ENCODE measurements around the gene SYNJ1.
"Not testable (repeated sequence)": the region's sequence is repeated elsewhere in the genome, so short reads cannot be mapped to it uniquely, and the experiment has no call there.

SYNJ1 gene

DNA sequence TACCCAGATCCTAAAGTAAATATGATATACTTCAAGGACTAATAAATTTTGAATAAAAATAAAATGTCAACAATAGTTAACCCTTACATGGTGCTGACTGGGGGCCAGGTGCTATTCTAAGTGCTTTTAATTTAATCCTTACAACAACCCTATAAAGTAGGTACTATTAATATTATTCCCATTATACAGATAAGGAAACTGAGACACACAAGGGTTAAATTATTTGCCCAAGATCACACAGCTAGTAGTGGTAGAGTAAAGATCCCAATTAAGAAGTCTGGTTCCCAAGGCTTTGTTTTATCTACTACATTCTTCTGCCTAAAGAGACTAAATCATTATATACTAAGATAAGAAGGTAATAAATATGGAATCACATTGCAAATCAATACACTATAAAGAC lies 34.2 kb downstream of the SYNJ1 start:
- DNase-seq, result no peak

DNA sequence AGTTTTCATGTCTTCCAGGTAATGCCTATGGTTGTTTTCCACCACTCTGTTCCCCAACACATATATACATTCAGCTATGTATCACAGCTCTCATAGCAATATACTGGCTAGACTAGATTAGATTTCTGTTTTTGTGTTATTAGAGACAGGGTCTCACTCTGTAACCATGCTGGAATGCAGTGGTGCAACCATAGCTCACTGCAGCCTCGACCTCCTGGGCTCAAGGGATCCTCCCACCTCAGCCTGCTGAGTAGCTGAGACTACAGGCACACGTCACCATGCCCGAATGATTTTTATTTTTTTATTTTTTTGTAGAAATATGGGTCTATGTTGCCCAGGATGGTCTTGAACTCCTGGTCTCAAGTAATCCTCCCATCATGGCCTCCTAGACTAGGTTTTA lies 37.7 kb downstream of the SYNJ1 start:
- DNase-seq, result no peak

DNA sequence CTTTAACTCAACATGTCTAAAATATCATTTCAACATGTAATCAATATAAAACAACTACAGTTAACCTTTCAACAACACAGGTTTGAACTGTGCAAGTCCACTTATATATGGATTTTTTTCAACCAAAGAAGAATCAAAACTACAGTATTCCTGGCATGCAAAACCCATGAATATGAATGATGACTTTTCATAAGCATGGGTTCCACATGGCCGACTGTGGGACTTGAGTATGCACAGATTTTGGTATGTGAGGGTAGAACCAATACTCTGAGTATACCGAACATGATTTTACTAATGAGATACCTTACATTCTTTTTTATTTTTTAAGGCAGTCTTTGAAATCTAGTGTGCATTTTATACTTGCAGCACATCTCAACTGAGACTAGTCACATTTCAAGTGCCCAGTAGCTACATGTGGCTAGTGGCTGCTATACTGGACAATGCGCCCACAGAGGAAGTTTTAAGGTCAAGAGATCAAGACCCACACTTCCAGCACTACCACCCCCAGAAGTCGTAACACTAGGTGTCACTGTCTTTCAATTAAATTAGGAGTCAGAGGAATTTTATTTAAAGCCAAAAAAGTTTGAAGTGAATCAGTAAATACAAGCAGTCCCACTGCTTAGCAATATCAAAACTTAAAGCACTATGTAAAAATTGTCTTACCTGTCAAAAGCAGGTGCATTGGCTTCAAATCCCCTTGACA lies 40.0 kb downstream of the SYNJ1 start:
- peak; percentile 38 for DNase-seq

DNA sequence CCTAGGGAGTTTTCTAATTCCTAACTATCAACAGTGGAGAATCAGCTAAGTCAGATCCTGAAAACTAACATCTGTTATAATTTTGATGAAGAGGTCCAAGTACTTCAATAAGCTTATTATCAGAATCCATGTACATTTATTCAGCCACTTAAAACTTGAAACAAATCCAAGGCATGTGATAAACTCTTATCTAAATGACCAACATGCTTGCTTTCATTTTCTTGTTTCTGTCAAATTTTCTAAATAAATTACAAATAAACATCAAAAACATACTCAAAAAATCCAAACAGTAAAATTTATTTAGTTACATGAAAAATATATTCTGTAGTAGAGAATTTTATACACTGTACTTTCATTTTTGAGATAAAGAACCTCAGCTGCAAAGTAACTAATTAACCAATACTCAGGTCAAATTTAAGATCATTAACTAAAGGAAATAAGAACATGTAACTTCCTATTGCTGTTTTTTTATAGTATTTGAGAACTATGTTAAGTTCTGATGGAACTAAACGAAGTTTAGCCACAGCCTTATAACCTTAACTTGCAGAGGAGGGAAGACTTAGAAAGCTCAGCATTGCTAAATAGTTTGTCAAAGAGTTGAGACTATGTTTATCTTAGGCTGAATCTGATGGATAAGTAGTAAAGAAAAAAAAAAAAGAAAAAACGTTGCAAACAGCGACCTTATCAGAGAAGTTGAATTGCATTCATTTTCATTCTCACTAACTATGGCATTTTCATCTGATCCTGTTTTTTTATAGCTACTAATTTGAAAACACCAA lies 44.9 kb downstream of the SYNJ1 start:
- DNase-seq, result peak; percentile 56

DNA sequence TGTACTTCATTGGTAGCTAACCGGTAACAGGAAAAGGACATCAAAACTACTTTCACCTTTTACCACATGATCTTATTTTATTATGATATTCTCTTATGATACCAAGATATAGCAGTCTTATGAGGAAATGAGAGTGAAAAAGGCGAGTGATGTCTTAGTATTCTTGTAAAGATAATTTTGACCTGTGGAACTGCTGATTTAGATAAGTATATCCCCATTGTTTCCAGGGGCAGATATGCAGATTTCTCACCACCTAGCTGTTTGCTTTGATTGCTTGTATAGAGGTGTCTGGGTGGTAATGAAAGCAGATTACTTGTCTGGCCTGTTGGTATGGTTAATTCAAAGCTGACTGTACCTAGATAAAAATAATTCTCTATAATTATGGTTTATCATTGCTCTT lies 53.1 kb downstream of the SYNJ1 start:
- DNase-seq, result no peak

DNA sequence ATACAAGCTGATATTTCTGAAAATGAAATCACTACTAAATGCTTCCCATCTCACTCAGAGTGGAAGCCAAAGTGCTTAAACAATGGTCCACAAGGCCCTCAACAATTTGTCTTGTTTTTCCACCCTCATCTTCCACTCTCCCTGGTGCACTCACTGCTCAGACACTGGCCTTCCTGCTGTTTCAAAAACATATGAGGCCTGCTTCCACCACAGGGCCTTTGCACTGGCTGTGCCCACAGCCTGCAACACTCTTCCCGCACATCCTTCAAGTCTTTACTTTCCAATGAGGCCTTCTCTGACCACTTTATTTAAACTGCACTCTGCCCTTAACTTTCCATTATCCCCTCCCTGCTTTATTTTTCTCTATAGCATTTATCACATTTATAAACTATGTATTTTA lies 53.8 kb downstream of the SYNJ1 start:
- DNase-seq, result no peak

DNA sequence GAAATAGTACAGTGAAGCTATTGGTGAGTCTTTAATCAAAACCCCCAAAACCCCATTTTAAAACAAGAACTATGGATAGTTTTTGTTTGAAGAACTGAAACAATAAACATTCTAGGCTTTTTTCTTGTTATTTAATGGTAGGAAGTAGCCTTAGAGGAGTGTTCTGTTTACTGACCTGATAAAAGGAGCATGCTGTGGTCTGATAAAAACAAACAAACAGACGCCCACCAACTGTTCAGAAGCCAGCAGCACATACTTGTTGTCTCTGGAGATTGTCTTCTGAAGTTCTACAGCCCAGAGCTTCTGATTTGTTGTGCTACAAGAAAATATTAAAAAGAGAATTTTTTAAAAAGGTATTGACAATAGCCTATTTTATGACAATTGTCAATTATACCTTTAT lies 61.6 kb downstream of the SYNJ1 start:
- DNase-seq, result no peak

DNA sequence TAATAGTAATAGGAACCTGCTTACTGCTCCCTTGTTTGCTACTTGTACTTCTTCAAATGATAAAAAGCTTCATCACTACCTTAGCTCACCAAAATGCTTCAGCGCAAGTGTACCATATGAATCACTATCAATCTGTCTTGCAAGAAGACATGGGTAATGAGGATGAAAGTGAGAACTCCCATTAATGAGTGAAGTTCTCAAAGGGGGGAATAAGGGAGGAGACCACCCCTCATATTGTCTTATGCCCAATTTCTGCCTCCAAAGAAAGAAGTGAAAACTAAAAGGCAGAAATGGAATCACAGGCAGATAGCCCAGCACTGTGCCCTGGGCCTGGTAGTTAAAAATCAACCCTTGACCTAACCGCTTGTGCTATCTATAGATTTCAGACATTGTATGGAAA lies 63.7 kb downstream of the SYNJ1 start:
- peak; percentile 16 for DNase-seq

DNA sequence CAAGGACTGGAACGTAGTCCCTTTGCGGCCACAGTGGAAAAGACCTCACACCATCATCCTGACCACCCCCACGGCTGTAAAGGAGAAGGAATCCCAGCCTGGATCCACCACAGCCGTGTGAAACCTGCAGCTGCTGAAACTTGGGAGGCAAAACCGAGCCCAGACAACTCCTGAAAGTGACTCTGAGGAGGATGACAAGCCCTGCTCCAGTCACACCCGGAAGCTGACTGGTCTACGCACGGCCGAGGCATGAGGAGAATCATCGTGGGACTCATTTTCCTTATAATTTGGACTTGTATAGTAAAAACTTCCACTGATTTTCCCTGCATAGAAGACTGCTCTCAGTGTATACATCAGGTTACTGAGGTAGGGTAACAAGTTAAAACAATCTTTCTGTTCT lies 65.8 kb downstream of the SYNJ1 start:
- DNase-seq, result not testable (repeated sequence)

DNA sequence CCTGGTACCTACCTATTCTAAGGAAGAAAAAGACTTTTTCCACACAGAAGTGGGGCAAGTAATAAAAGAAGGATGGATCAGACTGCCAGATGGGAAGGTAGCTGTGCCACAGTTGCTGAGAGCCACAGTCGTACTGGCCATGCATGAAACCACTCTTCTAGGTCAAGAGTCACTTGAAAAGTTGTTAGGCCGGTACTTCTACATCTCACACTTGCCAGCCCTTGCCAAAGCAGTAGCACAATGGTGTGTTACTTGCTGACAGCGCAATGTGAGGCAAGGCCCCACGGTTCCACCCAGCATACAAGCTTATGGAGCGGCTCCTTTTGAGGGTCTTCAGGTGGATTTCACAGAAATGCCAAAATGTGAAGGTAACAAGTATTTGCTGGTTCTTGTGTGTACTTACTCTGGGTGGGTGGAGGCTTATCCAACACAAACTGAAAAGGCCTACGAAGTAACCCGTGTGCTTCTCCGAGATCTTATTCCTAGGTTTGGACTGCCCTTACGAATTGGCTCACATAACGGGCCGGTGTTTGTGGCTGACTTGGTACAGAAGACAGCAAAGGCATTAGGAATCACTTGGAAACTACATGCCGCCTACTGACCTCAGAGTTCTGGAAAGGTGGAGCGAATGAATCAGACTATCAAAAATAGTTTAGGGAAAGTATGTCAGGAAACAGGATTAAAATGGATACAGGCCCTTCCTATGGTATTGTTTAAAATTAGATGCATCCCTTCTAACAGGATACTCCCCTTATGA lies 66.6 kb downstream of the SYNJ1 start:
- DNase-seq, result not testable (repeated sequence)

DNA sequence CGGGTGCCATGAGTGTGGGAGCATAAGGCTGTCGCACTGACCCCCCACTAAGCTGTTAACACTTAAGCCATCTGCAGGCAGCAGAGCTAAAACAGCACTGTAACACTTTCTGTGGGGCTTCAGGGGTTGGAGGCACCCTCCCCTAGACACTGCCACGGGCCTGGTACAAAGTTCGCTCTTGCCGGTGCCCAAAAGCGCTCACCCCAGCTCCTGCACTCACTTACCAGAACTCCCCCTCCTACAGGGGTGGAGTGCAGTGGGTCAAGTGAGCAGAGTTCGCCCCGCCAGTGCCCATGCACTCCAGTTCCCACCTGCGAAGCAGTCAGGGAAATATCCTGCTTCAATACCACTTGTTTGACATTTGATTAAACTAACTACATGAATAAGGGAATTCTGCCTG lies 69.3 kb downstream of the SYNJ1 start:
- no peak for DNase-seq

DNA sequence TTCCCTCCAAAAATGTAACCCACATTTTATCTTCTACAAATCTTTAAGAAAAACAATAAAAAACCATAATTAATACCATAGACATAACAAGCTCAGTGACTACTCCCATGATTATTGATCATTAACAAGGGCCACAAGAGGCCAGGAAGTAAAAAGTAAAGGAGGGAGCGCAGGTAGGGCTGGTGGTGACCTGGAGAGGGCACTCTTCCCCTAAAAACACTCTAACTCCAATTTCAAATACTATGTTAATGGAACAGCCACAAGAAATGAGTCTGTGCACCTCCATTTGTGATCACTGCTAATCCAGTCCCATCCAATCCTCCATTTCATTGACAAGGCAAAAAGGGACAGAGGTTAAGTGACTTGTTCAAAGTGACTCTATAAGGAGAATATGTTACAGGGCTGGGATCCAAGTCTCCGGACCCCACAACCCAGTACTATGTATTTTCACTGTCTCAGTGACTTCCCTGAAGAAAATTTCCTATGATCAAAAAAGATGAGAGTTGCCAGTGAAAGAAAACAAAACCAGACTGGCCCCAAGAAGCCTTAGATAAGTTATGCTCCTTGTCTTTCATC lies 74.4 kb downstream of the SYNJ1 start:
- DNase-seq, result peak; percentile 66

DNA sequence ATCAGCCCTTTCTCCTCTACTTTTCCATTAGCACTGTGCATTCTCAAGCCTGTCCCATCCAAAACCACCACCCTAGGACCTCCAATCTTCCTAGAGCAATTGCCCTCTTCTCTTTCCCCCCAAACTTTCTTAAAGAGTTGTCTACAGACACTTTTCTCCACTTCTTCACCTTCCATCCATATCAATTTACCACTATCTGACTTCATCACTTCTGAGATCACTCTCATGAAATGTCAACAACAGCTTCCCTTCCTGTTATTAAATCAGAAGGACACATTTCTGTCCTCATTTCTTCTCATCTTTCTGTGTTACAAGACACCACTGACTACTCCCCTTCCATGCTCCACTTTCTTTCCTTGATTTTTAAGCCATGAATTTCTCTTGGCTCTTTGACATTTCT lies 79.6 kb downstream of the SYNJ1 start:
- DNase-seq, result no peak

DNA sequence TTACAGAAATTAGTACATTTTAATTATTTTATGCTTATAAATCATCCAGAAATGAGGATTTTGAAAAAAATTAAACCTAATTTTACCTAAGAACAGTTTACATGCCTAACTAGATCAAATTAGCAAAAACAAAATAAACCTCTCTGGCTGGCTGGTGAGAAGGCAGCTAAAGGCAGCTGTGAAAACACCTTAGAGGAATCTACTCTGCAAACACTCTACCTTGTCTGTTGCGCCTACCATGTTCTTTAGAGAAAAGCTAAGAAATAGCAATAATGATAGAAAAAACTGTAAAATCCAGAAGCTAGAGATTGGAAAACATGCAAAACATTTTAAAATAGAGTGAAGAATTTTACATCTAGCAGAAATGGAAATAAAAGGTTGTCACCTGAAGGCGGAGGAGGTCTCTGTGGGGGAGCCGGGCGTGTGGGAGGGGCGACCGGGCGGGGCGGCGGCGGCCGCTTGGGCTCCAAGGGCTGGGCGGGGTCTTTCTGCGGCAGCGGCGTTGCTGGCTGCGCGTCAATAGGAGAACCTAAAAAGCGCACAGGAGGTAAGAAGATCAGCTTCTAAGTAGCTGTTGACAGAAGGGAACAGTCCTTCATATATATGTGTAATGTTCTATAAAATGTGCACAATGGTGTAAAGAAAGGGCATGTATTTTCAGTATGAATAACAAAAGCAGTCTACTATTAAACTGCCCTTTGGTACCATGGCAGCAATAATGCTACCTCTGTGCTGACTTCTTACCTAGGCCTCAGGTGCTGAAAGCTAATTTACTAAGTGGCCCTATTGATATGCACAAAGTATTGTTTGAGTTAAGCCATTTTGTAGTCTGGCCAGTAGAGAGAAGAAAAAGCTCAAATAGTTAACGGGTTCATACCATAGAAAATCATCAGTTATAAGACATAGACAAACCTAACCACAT lies 82.3 kb downstream of the SYNJ1 start:
- DNase-seq, result no peak

DNA sequence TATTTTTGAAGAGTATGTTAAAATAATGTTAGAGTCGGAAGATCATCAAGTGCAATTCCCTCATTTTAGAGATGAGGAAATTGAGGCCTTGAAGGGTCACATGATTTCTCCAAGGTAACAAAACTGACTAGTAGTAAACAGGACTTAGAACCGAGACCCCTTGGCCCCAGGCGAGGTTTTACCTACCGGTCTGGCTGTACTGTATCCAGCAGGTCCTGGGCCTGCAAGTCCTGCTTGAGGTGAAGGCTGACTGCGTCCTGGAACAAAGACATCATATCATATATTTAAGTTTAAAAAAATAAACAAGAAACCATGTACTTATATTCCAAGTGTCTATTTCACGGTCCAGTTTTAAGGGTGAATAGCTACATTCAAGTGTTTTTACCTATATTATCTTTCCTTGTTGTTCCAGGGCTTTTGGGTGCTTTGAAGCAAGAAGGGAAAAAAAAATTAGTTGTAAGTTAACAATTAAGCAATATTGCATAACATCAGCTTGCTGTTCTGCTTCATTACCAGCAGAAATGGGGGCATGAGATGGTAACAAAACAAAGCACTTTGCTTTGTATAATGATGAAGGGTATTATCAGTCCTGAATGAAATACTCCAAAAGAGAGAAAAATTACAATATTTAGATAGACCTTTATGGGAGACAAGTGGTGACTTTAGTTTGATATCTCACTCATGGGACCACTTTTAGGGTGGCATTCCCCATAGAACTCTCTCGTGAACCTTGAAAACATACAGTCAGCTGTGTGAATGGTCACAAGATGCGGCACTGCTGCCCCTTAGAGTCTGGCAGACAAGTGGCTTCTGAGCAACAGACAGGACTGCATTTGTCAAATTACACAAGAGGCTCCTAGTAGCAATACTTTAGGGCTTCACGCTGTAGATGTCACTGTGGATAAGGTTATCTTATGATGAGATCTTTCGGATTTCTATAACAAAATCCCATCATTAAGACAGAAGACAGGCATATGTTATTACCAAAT lies 85.8 kb downstream of the SYNJ1 start:
- no peak for DNase-seq

DNA sequence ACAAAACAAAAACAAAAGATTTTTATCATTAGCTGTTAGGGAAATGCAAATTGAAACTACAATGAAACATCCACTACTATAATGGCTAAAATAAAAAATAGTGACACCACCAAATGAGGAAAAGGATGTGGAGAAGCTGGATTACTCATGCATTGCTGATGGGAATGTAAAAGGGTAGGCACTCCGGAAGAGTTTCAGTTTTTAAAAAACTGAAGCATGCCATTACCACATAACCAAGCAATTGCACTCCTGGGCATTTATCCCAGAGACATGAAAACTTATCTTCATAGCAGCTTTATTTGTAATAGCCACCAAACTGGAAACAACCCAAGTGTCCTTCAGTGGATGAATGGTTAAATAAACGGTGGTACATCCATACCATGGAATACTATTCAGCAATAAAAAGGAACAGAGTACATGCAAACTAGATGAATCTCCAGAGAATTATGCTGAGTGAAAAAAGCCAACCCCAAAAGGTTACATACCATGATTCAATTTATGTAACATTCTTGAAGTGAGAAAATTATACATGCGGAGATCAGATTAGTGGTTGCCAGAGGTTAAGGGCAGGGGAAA lies 101.1 kb downstream of the SYNJ1 start:
- no peak for DNase-seq

DNA sequence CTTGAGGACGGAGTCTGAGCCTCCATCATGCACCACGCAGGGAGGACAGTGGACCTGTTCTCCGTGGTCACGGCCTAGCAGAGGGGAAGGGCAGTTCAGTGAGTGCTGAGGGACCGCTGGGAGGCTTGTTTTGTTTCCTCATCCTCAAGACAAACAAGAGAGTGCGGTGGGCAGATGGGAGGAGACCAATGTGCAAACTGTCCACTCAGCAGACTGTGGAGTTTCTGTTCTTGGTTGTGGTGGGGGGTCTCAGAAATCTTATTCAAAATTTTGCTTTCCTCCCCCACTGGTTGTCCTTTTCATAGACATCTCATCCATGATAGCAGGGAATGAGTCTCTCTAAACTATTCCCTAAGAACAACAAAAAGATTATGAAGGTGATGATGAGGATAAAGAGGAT lies 109.6 kb downstream of the SYNJ1 start:
- DNase-seq, result not testable (repeated sequence)

DNA sequence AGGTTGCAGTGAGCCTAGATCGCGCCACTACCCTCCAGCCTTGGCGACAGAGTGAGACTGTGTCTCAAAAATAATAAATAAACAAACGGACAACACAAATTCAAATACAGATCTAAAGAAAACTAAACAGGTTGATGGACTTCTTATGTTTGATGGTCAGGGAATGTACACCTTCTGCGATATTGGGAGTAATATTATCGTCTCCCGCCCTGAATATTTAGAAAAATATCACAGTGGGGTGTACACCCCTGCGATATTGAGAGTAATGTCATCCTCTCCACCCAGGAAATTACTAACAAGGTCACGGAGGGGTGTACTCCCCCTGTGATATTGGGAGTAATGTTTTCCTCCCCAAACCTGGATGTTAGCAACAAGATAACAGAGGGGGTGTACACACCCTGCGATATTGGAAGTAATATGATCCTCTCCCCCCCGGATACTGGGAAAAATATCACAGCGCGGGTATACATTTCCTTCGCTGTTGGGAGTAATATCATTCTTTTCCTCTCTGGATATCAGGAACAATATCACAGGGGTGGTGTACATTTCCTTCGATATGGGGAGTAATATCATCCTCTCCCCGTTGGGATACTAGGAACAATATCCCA lies 114.3 kb downstream of the SYNJ1 start:
- DNase-seq, result no peak

DNA sequence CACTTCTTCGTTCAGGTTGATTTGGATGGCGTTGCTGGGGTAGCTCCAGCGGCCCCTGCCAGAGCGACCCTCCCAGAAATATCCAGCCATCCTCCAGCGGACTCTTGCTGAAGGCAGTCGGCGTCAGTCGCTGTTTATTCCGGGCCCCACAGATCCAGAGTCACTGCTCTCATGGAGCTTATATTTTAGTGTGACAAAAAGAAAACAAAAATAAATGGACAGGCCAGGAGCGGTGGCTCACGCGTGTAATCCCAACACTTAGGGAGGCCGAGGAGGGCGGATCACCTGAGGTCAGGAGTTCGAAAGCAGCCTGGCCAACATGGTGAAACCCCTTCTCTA lies 114.8 kb downstream of the SYNJ1 start:
- no peak for DNase-seq
